GM12874 (cell line): ENCODE results near the gene PITPNC1.

ENCODE experiments used
- CTCF ChIP-seq: IDR thresholded peaks from 2 replicates; pipeline ENCODE4 v1.5.1; 2011; ENCODE audit warnings: low read depth, mild to moderate bottlenecking, control low read depth, low read length, moderate library complexity; ENCODE audit not compliant: insufficient read depth

PITPNC1 gene

GRCh38 chr17:67503184-67503583, 126.1 kb downstream of the PITPNC1 start:
- no peak for TF ChIP-seq CTCF

GRCh38 chr17:67503739-67504138, 126.7 kb downstream of the PITPNC1 start:
- TF ChIP-seq CTCF: no peak

- no peak for TF ChIP-seq CTCF
Observed at GRCh38 chr17:67504182-67504581, 127.1 kb downstream of the PITPNC1 start.

- no peak for TF ChIP-seq CTCF
Observed at GRCh38 chr17:67506966-67507365, 129.9 kb downstream of the PITPNC1 start.

DNA sequence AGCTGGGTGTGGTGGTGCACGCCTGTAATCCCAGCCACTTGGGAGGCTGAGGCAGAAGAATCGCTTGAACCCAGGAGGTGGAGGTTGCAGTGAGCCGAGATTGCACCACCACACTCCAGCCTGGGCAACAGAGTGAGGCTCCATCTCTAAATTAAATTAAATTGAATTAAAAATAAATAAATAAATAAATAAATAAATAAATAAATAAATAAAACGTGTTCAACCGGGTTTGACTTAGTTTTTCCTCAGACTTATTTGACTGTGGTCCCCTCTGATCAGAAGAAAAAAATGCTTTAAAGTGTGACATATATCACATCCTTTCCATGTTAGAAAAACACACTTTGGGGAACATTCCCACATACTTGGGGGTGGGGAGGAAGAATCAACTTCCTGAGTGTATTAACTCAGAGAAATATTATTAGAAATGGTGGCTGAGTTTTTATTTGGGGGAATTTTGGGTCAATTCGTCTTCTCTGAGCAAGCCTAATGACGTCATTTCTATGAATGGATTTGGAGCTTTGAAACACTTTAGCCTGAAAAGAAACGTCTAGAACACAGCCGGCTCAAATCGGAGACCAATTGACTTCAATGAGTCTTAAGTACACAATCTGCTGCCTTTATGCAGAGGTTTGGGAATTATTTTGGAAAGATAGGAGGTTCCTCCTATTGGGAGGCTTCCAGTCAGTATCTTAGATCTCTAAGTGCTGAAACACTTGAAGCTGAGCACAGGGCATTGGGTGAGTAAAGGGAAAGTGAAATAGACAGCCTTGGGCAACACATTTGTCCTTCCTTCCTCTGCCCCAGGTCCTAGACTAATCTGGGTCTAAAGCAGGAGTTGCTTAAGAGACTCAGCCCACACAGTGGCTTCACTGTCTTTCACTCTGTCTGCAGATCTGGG, 132.6 kb downstream of the PITPNC1 start:
- TF ChIP-seq CTCF: no peak

- no peak for TF ChIP-seq CTCF
Observed at GRCh38 chr17:67511012-67511411, 133.9 kb downstream of the PITPNC1 start.

GRCh38 chr17:67511804-67512203, 134.7 kb downstream of the PITPNC1 start:
- TF ChIP-seq CTCF: no peak
